HG03457 (cell line): Measurements from ENCODE around the gene ELN.

ENCODE experiments used
- ATAC-seq: cut with Tn5 transposase; IDR thresholded peaks from one replicate; pipeline ENCODE4 v1.9.1; 2021; ENCODE audit warnings: moderate number of reproducible peaks; ENCODE audit not compliant: unreplicated experiment

ELN gene

GRCh38 chr7:74059681-74060588, 32.0 kb downstream of the ELN start:
- no peak for ATAC-seq

DNA sequence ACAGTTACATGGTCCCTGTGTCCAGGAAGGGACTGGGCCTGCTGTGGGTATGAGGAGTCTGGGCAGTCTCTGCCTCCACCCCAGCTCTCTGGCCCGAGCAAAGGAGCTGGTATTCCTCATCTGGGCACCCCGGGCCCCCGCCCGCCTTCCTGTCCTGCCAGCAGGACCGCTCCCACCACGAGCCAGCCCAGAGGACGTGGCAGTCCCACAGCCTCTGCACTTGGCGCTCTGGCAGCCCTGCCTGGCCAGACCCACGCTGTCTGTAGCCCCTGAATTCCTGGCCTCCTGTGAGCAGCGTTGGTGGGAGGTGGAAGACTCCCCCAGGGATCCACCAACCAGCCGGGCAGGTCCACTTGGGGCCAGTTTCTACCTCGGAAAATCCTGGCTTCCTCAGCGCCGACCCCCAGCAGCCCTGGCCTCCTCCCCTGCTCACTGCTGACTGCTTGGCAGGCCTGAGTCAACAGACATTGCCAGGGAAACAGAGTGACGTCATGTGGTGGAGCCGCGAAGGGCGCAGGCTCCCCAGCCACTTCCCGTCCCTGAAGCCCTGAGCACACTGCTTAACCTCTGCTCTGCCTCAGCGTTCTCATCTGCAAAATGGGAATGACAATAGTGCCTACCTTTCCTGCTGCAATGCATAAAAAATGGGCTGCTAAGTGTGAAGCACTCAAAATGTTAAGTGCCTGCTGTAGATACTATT, 34.0 kb downstream of the ELN start:
- no peak for ATAC-seq

GRCh38 chr7:74063223-74063641, 35.3 kb downstream of the ELN start:
- no peak for ATAC-seq

DNA sequence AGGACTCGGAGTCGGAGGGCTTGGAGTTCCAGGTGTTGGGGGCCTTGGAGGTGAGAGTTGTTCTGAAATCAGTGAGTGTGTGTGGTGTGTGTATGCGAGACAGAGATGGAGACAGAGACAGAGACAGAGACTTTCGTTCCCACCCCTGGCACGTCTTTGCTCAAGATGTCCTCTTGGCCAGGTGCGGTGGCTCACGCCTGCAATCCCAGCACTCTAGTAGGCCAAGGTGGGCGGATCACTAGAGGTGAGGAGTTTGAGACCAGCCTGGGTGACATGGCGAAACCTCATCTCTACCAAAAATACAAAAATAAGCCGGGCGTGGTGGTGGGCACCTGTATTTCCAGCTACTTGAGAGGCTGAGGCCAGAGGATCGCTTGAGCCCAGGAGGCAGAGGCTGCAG, 35.7 kb downstream of the ELN start:
- no peak for ATAC-seq

DNA sequence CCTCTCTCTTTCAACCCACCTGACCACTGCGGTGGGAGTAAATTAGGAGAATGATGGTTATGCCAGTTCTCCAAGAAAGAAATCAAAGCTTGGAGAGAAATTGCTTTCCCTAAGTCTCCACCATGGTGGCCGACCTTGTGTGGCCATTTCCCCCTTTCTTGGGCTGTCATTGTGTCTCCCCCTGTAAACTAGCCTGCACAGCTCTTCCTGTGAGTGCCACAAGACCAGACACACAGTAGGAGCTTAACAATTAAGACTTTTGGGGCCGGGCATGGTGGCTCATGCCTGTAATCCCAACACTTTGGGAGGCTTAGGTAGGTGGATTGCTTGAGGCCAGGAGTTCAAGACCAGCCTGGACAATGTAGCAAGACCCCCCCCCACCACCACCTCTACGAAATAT, 36.7 kb downstream of the ELN start:
- ATAC-seq, result no peak

DNA sequence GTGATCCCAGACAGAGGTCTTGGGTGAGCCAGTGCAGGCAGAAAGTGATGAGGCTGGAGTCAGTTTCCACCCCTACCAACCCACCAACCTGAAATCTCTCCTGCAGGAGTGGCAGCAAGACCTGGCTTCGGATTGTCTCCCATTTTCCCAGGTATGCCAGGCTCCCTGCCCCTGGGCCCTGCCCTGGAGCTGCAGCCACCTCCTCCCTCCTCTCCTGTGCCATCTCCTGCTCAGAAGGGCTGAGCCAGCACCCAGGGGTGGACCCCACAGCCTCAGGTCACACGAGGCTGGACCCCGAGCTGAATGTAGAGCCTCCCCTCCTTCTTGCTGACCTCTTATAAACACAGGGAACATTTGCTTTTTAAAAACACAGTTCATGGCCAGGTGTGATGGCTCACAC, 38.7 kb downstream of the ELN start:
- no peak for ATAC-seq

- ATAC-seq, result no peak
Observed at GRCh38 chr7:74068378-74069085, 40.6 kb downstream of the ELN start.

- ATAC-seq, result no peak
Observed at GRCh38 chr7:74069086-74069541, 41.1 kb downstream of the ELN start.

- ATAC-seq, result no peak
Observed at GRCh38 chr7:74069790-74070618, 42.0 kb downstream of the ELN start.

DNA sequence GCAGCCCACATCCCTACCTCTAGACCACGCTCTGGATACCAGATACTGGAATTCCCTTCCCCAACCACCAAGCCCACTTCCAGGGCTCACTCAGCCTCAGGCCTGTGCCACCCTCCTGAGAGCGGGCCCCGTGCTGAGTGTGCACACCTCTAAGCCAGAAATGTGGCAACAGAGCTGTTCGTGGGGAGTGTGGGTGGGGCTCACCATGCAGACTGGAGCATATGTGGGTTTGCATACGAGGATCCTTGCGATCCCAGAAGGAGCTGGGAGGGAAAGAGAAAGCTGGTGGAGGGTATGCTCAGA, 42.6 kb downstream of the ELN start:
- ATAC-seq, result no peak

DNA sequence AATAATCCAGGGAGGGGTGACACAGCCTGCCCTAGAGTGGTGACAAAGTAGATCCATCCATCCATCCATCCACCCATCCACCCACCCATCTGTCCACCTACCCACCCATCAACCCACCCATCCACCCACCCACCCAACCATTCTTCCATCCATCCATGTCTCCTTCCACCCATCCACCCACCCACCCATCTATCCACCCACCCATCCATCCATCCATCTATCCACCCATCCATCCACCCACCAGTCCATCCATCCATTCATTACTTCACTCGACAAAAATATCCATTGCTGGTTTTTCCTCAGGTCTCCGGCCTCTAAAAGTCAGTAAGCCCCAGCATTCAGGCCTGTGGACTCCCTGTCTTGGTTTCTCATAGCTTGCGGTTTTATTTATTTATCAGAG, 43.1 kb downstream of the ELN start:
- ATAC-seq, result no peak

GRCh38 chr7:74074770-74075169, 46.8 kb downstream of the ELN start:
- ATAC-seq, result no peak

GRCh38 chr7:74078461-74078860, 50.5 kb downstream of the ELN start:
- ATAC-seq, result no peak

GRCh38 chr7:74082770-74083116, 54.8 kb downstream of the ELN start:
- no peak for ATAC-seq

DNA sequence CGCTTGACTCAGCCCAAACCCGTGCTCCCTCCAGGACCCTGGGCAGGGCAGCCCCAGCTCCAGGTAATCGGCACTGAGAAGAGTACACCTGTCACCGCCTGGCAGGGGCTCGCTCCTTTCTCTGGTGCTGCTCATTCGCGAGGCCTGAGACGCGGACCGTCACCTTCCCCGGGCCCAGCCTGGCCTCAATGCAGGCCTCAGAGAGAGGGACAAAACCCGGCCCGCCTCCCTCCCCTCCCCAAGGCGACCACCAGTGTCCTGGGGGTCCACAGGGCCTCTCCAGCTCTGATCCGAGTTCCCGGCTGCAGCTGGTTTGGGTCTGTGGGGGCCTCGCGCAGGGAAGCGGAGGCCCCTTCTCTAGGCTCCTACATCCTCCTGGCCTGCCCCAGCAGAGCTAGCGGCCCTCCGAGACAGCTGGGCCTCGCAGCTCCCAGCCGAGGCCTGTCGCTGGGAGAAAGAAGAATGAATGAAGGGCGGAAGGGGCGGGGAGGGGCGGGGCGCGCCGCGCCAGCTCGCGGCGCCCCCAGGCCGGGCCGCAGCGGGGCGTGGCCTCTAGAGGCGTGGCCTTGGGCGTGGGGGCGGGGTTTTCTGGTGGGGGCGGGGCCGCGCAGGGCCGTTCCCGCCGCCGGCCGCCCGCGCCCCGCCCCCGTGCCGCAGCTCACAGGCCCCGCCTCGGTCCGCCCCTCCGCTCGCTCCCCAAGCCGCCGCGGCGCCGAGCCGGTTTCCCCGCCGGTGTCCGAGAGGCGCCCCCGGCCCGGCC, 55.3 kb downstream of the ELN start, which contains the start of gene LIMK1:
Gene LIMK1 (plus strand): TSS at position 688 of the 760 bp plus-strand sequence. CDS start 187 bp downstream, outside the sequence.
- no peak for ATAC-seq

GRCh38 chr7:74083928-74084721, 56.2 kb downstream of the ELN start:
- no peak for ATAC-seq

DNA sequence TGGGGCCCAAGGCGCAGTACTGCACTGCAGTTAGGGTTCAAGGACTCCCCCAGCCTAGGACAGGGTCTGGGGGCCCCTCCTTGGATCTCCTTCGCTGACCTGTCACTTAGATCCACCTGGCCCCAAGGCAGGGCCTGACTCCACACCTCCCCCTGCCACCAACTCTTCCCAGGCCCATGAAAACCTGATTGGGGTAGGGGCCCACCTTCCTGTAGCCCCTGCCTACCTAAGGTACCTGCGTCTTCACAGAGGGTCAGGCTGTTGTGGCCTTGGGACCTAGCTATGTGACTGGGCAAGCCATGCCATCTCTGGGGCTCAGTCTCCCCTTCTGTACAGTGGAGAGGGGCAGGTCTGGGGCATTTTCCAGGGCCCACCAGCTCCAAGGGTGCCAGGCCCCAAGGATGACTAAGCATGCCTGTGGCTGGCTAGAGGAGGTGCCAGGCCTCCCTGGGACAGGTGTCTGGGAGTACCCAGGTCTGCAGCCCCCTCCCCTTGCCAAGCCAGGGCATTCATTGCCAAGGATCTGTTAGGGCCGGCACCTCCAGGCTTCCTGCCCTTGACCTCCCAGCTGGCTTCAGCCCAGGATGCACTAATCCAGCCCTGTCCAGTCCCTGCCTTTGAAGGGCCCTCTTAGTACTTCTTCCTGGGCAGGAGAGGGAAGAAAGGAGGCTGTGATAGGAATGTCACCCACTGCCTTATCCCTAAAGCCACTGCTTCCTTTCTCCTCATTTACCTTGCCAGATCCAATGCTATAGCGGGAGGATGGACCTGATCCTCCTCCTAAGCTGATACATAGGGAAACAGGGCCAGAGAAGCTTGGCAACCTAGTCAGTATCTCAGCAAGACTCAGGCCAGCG, 57.0 kb downstream of the ELN start:
- no peak for ATAC-seq

- ATAC-seq, result no peak
Observed at GRCh38 chr7:74087791-74088453, 59.9 kb downstream of the ELN start.
